Stimulated activated CD4-positive, alpha-beta T cell treated with anti-CD3 and anti-CD28 coated beads, Interleukin-15, amount 100 ng/mL, for 48 hours (primary cell): ENCODE results near the gene ANOS1.
A peak's percentile ranks its signal among the peaks of the same experiment; 100 is the strongest.
"Not testable (repeated sequence)": the region's sequence is repeated elsewhere in the genome, so short reads cannot be mapped to it uniquely, and the experiment has no call there.

Experiments used
- DNase-seq, 2 donors: peaks; one replicate each; pipeline ENCODE4 v3.0.0-alpha.2; 2020; ENCODE audit warnings: low read depth in 2 of 2

Gene ANOS1

DNA sequence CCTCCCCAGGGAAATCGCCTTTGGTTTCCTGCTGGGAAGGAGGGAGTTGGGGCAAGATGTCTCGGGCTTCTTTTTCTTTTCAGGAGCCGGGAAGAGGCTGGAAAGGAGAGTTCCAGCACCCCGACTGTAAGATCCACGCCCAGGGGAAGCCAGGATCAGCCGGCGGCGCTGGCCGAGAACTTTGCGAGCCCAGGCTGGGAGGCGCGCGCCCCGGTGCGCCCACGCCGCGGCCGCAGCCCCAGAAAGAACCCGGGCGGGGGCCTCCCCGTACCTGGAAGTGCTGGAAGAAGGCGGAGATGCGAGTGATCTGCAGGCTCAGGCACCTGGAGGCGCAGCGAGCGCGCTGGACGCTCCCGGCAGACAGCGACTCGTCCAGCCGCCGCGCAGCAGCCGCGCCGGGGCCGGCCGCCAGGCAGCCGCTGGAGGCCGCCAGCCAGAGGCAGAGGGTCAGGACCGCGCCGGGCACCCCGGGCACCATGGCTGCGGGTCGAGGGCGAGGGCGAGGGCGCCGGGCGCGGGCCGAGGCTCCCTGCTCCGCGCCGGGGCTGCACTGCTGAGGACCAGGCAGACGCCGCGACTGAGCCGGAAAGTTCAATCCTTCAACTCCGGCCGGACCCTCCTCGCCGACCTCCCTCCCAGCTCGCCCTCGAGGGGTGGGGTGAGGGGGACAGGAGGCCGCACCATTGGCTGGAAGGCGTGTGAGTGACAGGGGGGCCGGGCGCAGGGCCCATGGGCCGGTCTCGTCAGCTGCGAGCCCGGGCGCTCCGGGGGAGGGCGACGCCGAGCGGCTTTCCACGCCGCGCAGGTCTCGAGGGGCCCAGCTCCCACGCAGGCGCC is at the start of gene ANOS1:
Gene ANOS1 (minus strand): TSS at position 579 of the 837 bp plus-strand sequence. CDS start 101 bp downstream, at position 478.
- no peak for DNase-seq

GRCh38 chrX:8773117-8773516 is 41.2 kb upstream of the ANOS1 start:
- DNase-seq, result no peak

- DNase-seq, result no peak
Observed at GRCh38 chrX:8760021-8760420, 28.1 kb upstream of the ANOS1 start.

- not testable (repeated sequence) for DNase-seq
Observed at GRCh38 chrX:8758706-8759105, 26.8 kb upstream of the ANOS1 start.

GRCh38 chrX:8757609-8758389 is 25.9 kb upstream of the ANOS1 start:
- not testable (repeated sequence) for DNase-seq

DNA sequence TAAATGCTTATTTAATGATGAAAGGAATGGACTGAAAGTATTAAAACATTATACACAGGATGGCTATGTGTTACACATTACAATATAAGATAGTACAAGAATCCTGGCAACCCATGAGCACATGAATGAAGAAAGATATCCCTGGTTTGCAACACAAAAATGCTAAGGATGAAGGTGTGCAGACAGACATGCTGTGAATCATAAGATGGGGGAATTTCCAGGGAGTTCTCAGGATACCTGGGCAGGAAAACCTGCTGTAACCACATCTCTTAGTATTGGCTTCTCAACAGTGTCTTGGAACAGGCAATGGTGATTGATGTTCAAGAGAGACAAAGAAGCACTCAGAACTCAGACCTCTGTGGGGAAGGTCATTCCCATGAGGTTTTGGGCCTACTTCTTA is 23.9 kb upstream of the ANOS1 start:
- DNase-seq, result no peak

DNA sequence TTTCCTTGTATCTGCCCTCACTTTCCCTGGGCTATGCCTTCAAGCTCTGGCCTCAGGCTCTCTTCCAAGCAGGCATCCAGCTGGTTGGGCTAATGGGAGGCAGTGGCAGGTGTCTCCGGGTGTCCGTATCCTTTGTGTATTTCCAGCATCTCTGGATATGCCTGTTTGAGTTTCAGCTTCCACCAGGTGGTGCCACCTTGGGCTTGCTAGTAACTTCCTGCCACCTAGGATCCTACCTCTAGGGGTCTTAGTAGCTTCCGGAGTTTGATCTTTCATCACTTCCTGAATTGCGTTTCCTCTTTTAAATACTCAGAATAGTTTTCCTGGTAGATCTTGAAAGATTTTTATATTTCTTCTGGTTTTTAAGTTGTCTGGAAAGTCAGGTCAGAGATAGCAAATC is 23.2 kb upstream of the ANOS1 start:
- no peak for DNase-seq

- DNase-seq, result no peak
Observed at GRCh38 chrX:8749697-8750096, 17.8 kb upstream of the ANOS1 start.

GRCh38 chrX:8748855-8749254 is 16.9 kb upstream of the ANOS1 start:
- no peak for DNase-seq

DNA sequence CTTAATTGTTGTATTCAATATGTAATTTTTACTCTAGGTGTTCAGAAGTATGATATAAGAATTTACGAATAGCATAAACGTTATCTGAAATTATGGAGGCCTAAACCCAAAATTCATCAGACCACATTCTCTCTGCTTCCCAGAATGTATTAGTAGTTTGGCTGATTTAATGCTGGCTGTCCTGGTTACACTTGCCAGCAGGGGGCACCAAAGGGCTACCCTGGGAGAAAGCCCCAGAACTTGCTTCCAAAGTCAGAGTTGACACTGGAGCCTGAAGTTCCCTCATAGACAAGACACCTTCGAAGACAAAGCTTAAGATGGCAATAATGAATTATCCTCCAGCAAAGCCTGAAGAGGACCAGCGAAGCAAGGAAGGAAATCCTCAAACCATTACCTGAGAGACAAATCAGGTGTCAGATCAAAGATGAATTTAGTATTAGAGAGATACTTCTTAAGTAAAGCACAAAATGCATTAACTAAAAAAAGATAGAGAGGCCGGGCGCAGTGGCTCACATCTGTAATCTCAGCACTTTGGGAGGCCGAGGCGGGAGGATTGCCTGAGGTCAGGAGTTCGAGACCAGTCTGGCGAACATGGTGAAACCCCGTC is 11.3 kb upstream of the ANOS1 start:
- peak; percentile 11 to 44 for DNase-seq

- no peak for DNase-seq
Observed at GRCh38 chrX:8741981-8742380, 10.0 kb upstream of the ANOS1 start.

DNA sequence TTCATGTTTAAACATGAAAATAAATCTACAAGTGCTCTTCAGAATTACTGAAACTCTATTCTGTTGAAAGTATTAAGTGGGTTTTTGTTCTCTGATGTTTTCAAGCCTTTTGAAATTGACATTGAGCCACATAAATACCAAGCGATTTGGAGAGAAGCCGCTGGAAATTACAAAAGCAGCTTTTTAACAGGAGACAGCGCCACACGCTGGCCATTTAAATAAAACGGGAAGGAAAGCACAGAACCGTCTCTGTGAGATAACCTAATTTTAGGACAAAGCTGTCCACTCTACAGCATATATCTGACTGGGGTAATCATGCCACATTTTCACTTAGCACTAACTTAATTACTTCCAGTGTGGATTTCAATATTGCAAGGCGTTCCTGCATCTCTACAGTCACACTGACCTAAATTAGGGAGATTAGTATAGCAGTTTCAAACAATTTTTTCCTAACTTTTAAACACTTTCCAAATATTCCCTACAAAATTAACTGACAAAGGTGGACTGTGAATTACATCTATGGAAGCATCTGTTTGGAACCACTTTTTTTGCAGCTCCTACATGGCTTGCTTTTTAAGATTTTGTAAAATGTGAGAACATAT is 6.8 kb upstream of the ANOS1 start:
- peak in 1 of 2 donors; percentile 18 for DNase-seq

DNA sequence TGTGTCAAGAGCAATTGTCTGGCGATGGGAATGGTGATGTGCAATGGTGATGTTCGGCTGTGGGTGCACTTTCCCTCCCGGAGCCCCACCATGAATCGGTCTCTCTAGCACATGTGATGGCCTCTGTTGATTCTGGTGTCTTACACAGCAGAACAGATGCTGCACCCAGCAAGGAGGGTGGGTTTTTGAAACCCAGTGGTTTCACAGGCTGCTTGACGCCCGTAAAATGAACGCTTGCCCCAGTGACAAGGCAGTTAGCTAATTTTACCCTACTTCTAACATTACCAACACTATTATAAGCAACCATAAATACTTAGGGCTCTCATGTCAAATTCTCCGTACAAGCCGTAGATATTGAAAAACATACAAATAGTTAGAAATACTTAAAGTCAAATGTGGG is 5.9 kb upstream of the ANOS1 start:
- DNase-seq, result no peak

- no peak for DNase-seq
Observed at GRCh38 chrX:8730812-8731558, 952 bp downstream of the ANOS1 start.

DNA sequence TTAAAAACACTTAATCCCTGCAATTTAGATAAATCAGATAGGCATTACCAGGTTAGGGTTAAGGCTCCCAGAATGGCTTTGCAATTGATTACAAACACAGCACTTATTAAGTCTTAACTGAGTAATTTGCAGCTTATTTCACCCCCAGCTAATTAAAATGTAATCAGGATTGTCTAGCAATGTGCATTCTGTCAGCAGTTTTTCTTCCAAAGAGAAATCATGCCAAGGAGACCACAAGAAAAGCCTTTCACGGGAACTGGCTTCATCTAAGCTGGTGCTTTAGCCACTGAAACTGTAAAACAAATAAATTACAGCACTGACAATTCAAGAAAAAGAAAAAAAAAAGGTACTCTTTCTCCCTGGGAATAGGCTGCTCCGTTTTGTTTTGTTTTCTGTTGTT is 2.1 kb downstream of the ANOS1 start:
- no peak for DNase-seq

- DNase-seq, result no peak
Observed at GRCh38 chrX:8728932-8729535, 2.9 kb downstream of the ANOS1 start.

GRCh38 chrX:8726031-8726652 is 5.8 kb downstream of the ANOS1 start:
- DNase-seq, result no peak

- no peak for DNase-seq
Observed at GRCh38 chrX:8724300-8724699, 7.6 kb downstream of the ANOS1 start.

- no peak for DNase-seq
Observed at GRCh38 chrX:8721536-8721935, 10.4 kb downstream of the ANOS1 start.

- DNase-seq, result no peak
Observed at GRCh38 chrX:8720136-8720535, 11.8 kb downstream of the ANOS1 start.

- no peak for DNase-seq
Observed at GRCh38 chrX:8717354-8717753, 14.6 kb downstream of the ANOS1 start.
